ENCODE data around the gene GDF9.
"Not testable (repeated sequence)": the region's sequence is repeated elsewhere in the genome, so short reads cannot be mapped to it uniquely, and the experiment has no call there.

GDF9 gene

GRCh38 chr5:132873119-132873929 is 7.1 kb upstream of the GDF9 start, which contains the start of gene LEAP2:
TSS of gene LEAP2 (plus strand) at chr5:132873668. CDS start at chr5:132873695, 27 bp downstream.
- DNase-seq (ENCODE audit: low read depth in 1 of 2, low spot score in 1 of 2), result no peak

- DNase-seq (ENCODE audit: low read depth in 1 of 2, low spot score in 1 of 2), result no peak
Observed at GRCh38 chr5:132872788-132873118, 6.5 kb upstream of the GDF9 start.

DNA sequence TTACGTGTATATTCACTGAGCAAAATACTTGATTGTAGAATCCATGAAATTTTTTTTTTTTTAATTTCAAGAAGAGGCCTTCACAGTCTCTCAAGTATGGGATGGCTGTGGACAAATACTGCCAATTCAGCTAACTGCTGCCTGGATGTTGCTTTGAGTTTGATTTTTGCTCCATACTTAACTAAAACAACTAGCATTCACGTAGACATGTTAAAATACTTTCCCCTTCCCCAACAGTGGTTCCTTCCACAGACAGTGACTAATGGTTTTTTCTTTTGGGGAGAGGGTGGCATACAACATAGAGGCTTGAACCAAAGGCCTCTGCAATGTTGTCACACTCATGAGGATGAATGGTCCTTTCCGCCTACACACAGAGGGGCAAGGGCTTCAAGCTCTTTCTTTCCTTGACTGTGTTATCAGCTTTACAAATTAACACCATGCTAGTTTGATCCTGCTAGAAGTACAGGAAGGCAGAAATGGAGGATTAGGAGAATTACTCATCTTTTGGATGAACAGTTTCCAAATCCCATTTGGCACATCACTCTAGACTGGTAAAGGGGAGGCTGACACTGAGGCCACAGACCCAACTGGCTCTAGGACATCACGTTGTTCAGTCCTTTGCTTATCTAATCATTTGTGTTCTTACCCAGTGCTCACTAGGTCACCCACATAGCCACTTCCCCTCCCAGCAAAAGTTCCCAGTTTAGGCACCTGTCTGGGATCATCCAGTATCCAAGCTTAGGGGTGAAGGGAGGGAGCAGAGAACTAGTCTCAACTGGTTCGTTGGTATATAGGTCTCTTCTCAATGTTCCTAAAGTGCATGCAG is 5.4 kb upstream of the GDF9 start:
- no peak for DNase-seq (ENCODE audit: low read depth in 1 of 2, low spot score in 1 of 2)

DNA sequence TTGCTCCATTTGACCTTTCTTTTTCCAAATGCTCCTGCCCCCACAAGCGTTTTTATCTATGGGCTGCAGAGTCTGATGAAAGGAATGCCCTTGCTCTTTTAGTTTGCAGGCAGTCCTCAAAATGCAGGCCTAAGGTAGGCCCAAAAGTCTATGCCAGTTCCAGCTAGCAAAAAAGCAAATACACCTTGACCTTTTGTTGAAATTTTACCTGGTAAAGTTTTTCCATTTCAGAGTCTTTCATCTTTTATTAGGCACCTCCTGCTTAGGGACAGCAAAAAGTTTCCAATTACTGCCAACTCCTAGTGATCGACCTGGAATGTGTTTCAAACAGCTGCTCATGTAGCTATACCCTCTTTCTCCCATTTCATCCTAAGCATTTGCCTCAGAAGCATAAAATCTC is 4.5 kb upstream of the GDF9 start:
- DNase-seq (ENCODE audit: low read depth in 1 of 2, low spot score in 1 of 2), result no peak

DNA sequence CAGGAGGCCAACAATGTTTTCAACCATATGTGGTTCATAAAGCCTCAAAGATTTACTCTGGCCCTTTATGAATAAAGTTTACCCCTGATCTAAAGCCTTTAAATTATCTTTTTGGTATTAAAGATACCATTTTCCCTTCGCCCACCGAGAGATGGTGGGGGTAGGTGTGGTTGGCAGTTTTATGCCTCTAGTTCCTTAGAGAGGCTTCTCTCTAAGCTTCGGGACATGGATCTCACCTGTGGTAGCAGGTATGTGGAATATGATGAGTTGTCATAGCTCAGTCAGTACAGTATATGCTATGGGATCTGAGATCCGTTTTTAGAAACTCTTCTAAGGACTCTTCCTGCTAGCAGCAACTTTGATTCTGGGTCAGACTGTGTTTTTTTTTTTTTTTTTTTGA is 2.5 kb upstream of the GDF9 start:
- no peak for DNase-seq (ENCODE audit: low read depth in 1 of 2, low spot score in 1 of 2)

DNA sequence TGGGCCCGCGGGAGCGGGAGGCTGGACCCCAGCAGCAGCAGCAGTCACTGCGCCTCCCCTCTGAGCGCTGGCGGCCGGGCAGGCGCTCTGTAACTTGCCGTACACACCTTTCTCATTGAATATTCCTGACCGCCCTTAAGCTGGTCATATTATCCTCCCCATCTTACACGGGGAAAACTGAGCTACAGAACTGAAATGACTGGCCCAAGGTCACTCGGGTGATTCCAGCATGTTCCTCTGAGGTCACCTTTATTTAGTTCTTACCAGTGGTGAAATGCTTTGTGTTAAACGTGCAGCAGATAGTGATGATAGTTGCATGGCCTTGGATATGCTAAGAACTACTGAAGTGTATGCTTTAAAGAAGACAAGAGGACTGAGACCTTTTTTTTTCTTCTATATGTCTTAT is 780 bp upstream of the GDF9 start:
- DNase-seq (ENCODE audit: low read depth in 1 of 2, low spot score in 1 of 2), result no peak

DNA sequence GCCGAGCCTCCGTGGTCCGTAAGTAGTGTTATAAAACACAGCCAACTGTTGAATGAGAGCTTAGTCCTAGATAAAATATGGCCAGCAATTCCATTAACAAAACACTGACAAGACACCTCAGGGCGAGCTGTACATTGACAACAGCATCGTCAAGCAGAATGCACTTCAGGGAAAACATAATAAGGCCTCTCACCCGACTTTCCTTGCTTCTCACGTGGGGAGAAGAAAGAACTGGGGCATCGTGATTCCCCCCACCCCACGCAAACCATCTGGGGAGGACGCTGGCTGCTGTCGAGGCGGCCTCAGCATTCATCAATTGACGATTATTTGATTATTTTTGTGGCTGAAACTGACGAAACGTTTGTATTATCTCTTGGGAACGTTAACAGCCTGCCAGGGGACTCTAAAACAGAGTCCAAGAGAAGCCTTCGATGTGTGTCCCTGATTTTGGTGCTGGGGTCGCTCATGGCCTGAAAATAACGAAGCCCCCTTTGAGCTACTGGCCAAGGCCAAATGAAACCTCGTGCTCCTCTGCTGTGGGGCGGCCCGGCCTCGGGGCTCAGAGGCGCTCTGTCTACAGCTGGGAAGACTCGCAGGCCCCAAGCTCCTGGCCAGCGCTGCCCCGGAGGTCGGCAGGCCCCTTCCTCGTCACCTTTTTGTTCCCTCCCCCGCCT is 464 bp downstream of the GDF9 start:
- DNase-seq (ENCODE audit: low read depth in 1 of 2, low spot score in 1 of 2), result no peak

DNA sequence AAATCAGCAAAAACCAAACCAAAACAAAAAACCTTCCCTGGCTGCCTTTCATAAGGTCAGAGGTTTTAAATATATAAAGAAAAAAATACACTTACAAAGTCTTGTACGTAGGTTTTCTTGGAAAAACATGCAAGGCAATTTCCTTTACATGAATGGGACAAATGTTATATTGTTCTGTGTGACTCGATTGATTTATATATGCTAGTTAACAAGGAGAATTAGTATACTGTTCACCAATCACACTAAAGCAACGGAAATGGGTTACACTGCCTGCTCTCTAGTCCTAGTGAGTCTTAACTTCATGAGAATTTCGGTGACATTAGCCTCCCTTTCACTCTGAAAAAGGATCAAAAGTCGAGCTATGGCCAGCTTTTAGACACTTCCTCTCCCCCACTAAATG is 5.5 kb downstream of the GDF9 start:
- DNase-seq (ENCODE audit: low read depth in 1 of 2, low spot score in 1 of 2), result no peak

- no peak for DNase-seq (ENCODE audit: low read depth in 1 of 2, low spot score in 1 of 2)
Observed at GRCh38 chr5:132859889-132860437, 6.3 kb downstream of the GDF9 start.

DNA sequence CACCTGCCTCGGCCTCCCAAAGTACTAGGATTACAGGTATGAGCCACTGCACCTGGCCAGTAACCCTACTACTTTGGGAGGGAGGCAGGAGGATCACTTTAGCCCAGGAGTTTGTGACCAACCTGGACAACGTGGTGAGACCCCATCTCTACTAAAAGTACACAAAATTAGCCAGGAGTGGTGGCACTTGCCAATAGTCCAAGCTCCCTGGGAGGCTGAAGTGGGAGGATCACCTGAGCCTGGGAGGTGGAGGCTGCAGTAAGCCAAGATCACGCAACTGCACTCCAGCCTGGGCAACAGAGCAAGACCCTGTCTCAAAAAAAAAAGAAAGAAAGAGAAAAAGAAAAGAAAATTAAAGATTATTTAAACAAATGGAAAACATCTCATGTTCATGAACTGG is 10.3 kb downstream of the GDF9 start:
- no peak for DNase-seq (ENCODE audit: low read depth in 1 of 2, low spot score in 1 of 2)

DNA sequence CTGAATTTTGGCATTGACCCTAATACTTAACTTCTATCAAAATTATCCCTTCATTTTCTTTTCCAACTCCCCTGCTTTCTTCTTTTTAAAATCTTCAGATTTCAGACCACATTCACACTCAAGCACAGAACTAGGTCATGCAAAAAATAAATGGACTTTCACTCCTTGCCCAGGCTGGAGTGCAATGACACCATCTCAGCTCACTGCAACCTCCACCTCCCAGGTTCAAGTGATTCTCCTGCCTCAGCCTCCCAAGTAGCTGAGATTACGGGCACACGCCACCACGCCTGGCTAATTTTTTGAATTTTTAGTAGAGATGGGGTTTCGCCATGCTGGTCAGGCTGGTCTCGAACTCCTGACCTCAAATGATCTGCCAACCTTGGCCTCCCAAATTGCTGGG is 11.3 kb downstream of the GDF9 start:
- not testable (repeated sequence) for DNase-seq (ENCODE audit: low read depth in 1 of 2, low spot score in 1 of 2)

GRCh38 chr5:132854301-132854700 is 12.0 kb downstream of the GDF9 start:
- DNase-seq (ENCODE audit: low read depth in 1 of 2, low spot score in 1 of 2), result no peak

- no peak for DNase-seq (ENCODE audit: low read depth in 1 of 2, low spot score in 1 of 2)
Observed at GRCh38 chr5:132853790-132854189, 12.5 kb downstream of the GDF9 start.

- no peak for DNase-seq (ENCODE audit: low read depth in 1 of 2, low spot score in 1 of 2)
Observed at GRCh38 chr5:132853323-132853722, 12.9 kb downstream of the GDF9 start.

DNA sequence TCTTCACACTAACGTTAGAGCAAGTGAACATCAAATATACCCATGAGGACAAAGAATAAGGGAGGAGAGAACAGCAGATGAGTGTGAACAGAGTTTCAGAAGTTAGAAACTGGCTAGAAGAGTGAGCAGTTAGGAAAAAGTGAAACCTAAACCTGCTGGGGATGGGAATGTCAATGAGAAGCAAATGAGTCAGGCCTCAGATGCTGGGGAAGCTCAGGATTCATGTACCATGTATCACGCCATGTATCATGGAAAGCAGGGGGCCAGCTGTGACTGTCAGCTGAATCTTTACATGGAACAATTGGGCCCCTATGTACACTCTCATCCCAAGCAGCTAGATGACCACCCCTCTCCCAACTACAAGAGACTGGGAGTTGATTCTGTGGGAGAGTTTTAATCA is 16.2 kb downstream of the GDF9 start:
- DNase-seq (ENCODE audit: low read depth in 1 of 2, low spot score in 1 of 2), result no peak

DNA sequence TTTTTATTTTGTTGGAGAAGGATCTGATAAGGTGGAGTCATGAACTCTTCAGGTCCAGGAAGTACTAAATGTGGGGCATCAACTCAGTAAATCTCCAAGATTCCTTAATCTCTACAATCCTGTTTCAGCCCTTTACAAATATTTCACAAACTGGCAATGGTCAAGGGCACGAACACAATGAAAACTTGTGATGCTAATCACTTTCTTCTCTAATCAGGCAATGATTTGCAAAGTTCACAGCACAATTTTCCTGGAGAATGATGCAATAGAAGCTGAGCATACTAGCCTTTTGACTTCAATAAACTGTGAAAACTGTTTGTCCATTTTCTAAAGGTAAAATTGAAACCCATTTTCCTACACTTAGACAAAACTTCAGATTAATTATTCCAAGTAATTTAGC is 16.9 kb downstream of the GDF9 start:
- no peak for DNase-seq (ENCODE audit: low read depth in 1 of 2, low spot score in 1 of 2)

DNA sequence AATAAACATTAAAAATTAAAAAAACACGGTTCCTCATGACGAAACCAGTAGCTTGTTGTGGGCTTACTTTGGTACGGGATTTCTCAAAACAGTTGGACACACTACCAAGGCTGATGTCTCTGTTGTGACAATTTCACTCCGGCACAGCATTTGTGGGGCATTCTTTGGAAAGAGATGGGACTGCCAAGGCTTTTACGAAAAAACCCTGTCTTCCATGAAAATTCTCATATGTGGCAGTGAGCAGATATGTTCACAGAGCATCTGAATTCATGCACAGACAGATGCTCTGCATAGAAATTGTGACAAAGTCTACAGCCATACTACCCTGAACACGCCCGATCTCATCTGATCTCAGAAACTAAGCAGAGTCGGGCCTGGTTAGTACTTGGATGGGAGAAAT is 18.0 kb downstream of the GDF9 start:
- DNase-seq (ENCODE audit: low read depth in 1 of 2, low spot score in 1 of 2), result no peak

GRCh38 chr5:132841305-132841704 is 25.0 kb downstream of the GDF9 start:
- DNase-seq (ENCODE audit: low read depth in 1 of 2, low spot score in 1 of 2), result no peak

DNA sequence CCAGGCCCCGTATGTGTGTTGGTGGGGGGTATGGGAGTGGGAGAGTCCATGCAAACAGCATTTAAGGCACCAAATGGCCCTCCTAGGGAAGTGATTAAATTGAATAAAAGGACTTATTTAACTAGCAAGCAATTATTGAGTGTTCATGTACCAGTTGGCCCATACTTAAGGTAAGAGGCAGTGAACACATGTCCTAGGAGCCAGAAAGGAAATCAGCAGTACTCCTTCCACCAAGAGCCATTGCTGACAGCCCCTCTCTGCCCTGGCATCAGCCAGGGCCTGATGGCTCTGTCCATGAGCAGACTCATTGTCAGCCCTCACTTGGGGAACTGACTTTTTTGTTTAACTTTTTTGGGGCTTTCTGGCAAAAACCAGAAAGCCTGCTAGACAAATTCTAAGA is 25.4 kb downstream of the GDF9 start:
- no peak for DNase-seq (ENCODE audit: low read depth in 1 of 2, low spot score in 1 of 2)

- no peak for DNase-seq (ENCODE audit: low read depth in 1 of 2, low spot score in 1 of 2)
Observed at GRCh38 chr5:132840313-132840712, 26.0 kb downstream of the GDF9 start.

DNA sequence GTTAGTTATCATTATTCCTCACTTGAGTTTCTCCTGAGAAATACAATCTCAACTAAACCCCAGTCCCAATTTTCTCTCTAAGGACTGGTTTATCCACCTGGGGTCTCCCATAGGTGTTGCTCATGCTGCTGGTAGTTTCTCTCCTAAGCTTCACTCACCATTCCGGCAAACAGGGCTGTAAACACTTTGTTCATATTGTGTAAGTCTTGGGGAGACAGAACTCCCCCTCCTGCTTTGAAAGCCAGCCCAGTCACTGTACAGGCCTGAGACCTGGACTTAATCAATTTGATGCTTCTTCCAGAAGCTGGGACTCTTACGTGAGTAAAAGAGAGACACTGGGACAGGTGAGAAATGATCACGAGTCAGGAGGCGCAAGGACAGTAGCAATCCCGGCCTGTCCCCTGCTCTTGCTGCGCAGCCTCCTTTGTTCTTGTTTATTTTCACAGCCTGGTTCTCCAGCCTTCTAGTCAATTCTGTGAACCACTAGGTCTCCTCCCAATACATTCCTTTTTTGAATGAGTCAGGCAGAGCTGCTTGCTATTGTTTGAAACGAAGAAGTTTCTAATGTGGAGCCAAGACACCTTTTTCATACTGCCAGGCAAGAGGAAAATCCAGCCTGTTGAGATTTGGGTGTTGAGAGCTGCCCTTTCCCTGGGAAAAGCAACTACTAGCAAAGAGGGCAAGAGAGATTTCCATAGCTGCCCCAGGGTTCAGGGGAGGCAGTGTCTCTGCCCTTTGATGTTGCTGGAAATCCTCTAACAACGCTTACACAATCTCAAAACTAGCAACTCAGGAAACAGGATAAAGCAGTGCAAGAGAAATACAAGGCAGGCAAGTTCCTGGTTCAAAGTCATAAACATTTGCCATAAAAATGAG is 26.6 kb downstream of the GDF9 start:
- DNase-seq (ENCODE audit: low read depth in 1 of 2, low spot score in 1 of 2), result no peak

Data from stimulated activated CD4-positive, alpha-beta T cell treated with anti-CD3 and anti-CD28 coated beads, Interleukin-15, amount 100 ng/mL, for 1 hour (primary cell).